Activated T-helper 17 cell treated with anti-CD3 and anti-CD28 coated beads, Interleukin-2, amount 50 U/mL, for 72 hours (primary cell): Measurements from ENCODE around the gene DZIP1L. TPM values are rescaled to one million over a fixed set of nuclear protein-coding genes. Genes with fewer than 3 reads are reported as not detected.
"Not testable (repeated sequence)": the region's sequence is repeated elsewhere in the genome, so short reads cannot be mapped to it uniquely, and the experiment has no call there.

ENCODE experiments used
- ATAC-seq: fragments of 150-1000 bp; cut with Tn5 transposase; replicated peaks from 2 replicates; pipeline ENCODE4 v1.10.0; 2021; ENCODE audit warnings: mild to moderate bottlenecking, moderate library complexity
- H3K27ac Mint-ChIP-seq: one replicate; pipeline ENCODE4 v1.8.0; 2022; ENCODE audit warnings: mixed read lengths
- H3K27me3 Mint-ChIP-seq: one replicate; pipeline ENCODE4 v1.8.0; 2022; ENCODE audit warnings: mixed read lengths
- H3K36me3 Mint-ChIP-seq: one replicate; pipeline ENCODE4 v1.8.0; 2022; ENCODE audit warnings: low read depth, mild to moderate bottlenecking, mixed read lengths
- H3K4me1 Mint-ChIP-seq: one replicate; pipeline ENCODE4 v1.8.0; 2022; ENCODE audit warnings: mixed read lengths
- H3K4me3 Mint-ChIP-seq: one replicate; pipeline ENCODE4 v1.8.0; 2022; ENCODE audit warnings: mild to moderate bottlenecking, mixed read lengths
- H3K9me3 Mint-ChIP-seq: one replicate; pipeline ENCODE4 v1.8.0; 2022; ENCODE audit warnings: mixed read lengths
- total RNA-seq, 2 donors: library from RNA; stranded (reverse); gene quantifications; one replicate each; pipeline ENCODE4 v1.2.3, GENCODE V29; 2022

The DZIP1L gene
- total RNA-seq, 2 donors from 2014 or later: not detected

DNA sequence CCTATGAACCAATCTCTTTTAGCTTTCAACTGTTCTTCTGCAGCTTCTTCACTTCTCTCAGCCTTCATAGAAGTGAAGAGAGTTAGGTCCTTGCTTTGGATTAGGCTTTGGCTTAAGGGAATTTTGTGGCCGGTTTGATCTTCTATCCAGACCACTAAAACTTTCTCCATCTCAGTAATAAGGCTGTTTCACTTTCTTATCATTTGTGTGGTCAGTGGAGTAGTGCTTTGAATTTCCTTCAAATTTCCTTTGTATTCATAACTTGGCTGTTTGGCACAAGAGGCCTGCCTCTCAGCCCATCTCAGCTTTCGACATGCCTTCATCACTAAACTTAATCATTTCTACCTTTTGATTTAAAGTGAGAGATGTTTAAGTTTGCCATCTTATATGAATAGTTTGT, 21.7 kb downstream of the DZIP1L start:
- ATAC-seq: no peak
- no peak overlapping the region for H3K27ac Mint-ChIP-seq
- H3K27me3 Mint-ChIP-seq: peaks cover 4% of the 10 kb centered on the region
- H3K36me3 Mint-ChIP-seq: no peaks in the 10 kb centered on the region
- no peak overlapping the region for H3K4me3 Mint-ChIP-seq
- H3K9me3 Mint-ChIP-seq: no peaks in the 10 kb centered on the region
- H3K4me1 Mint-ChIP-seq: no peaks in the 10 kb centered on the region

DNA sequence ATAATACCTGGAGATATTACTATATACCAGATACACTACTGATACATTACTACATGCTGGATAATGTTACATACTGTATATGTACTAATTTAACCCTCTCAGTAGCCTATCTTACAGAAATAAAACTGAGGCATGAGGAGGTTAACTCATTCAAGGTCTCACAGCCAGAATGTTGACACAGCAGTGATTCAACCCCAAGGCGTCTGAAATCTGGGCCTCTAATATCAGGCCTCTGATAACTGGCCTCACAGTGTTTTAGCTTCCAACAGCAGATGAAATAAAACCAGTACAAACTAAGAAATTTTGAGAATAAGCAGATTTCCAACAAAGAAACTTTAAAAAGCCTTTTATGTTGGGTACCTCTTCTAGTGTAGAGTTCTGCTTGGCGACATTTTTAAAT, 23.4 kb downstream of the DZIP1L start:
- Mint-ChIP-seq H3K4me3 (no peak overlapping the region), H3K4me1 (no peaks in the 10 kb centered on the region), H3K36me3 (no peaks in the 10 kb centered on the region), H3K9me3 (no peaks in the 10 kb centered on the region), H3K27me3 (peaks cover 9% of the 10 kb centered on the region), H3K27ac (no peak overlapping the region)
- ATAC-seq: no peak

DNA sequence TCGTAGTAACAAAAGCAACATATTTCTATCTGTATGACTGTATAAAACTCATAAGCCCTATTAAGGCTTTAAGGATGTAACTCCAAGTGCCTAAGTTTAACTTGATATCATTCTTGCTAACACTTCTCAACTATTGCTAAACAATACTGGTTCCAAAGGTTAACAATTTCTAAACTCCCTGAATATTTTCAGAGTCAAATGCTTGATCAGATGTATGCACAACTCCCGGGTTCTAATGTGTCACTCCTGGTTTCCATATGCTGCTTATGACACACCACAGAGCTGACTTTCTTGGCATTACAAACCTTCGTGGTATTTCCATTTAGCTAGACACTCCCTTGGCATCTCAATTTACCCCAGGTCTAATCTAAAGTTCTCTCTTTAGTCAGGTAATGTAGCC, 26.3 kb downstream of the DZIP1L start:
- Mint-ChIP-seq H3K4me1 (no peaks in the 10 kb centered on the region), H3K27ac (no peak overlapping the region), H3K27me3 (peaks cover 8% of the 10 kb centered on the region), H3K4me3 (no peak overlapping the region), H3K36me3 (no peaks in the 10 kb centered on the region), H3K9me3 (no peaks in the 10 kb centered on the region)
- ATAC-seq: no peak

DNA sequence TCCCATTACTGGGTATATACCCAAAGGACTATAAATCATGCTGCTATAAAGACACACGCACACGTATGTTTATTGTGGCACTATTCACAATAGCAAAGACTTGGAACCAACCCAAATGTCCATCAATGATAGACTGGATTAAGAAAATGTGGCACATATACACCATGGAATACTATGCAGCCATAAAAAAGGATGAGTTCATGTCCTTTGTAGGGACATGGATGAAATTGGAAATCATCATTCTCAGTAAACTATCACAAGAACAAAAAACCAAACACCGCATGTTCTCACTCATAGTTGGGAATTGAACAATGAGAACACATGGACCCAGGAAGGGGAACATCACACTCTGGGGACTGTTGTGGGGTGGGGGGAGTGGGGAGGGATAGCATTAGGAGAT, 29.7 kb downstream of the DZIP1L start:
- not testable (repeated sequence) for ATAC-seq, H3K4me3 Mint-ChIP-seq, H3K36me3 Mint-ChIP-seq, H3K27ac Mint-ChIP-seq, H3K4me1 Mint-ChIP-seq, H3K9me3 Mint-ChIP-seq
- peaks cover 20% of the 10 kb centered on the region for H3K27me3 Mint-ChIP-seq

DNA sequence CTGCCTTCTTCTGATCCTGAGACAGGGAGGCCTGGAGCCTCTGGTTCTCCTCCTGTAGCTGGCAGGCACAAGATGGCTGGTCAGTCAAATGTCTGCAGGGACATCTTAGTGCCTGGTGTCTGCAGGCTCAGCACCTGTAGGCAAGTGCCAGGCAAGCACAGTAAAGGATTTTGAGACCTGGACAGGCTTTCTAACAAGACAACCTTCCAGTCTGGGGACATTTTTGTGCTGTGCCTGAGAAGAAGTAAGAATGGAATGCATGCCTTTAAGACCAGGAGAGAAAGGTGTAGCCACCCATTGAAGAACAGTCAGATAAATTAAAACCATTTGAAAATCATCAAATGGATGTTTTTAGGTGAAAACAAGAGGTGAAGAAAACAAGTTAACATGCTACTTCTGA, 31.2 kb downstream of the DZIP1L start:
- Mint-ChIP-seq H3K4me3 (no peak overlapping the region), H3K36me3 (no peaks in the 10 kb centered on the region), H3K4me1 (no peaks in the 10 kb centered on the region), H3K9me3 (no peaks in the 10 kb centered on the region), H3K27ac (no peak overlapping the region), H3K27me3 (peaks cover 25% of the 10 kb centered on the region)
- no peak for ATAC-seq

DNA sequence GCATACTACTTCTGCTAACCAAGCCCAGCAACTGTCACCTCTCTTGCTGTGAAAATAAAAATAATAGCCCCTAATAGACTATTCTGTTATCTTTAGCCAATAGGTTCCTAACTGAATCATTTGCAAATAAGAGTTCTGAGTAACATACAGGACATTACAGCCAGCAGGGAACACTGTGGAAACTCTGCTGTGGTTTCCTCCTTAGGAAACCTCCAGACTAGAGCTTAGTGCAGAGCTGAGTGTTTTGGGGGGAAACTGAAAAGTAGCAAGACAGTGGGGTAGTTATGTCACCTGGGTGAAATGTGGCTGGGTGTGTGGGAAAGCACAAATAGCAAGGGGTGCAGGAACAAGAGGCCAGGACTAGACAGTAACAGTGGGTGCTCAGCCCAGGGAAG, 32.4 kb downstream of the DZIP1L start:
- Mint-ChIP-seq H3K9me3 (no peaks in the 10 kb centered on the region), H3K27ac (no peak overlapping the region)
- no peak for ATAC-seq

DNA sequence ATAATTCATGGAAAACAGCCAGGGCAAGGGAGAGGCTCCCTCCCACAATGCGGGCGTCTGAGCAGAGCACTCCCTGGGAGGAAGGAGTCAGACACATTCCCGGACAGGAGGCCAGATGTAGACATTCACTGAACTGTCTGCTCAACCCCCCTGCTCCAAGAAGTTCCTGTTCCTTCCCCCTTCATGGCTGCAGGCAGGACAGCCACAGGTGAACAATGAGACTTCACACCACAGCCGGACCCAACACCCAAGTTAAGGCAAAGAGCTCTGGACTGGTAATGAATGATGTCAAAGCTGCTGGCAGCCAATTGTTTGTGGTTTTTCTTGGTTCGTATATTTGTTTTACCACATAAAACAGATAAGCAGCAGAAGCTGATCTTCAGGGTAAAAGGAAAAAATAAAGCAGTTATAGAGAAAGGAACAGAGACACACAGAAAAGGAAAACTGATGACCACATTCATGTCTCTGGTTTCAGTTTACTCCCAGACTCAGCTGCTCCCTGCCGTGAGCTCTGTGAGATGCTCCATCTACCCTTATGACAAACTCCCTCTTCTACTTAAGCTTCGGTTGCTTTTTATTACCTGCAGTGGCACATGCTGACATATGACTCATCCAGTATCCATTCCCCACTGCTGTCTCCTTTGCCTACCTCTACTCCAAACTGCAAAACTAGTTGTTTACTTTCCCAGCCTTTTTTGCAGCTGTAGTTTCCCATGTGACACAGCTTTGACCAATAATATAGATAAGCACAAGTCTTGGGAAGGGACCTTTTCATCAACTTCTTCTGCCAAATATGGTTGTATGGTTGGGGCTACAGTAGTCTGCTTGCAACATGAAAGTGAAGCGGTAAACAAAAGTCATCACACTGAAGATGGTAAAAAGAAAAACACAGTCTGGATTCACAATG, 33.1 kb downstream of the DZIP1L start:
- no peak overlapping the region for H3K27ac Mint-ChIP-seq
- ATAC-seq: peak; percentile 60
- no peaks in the 10 kb centered on the region for H3K36me3 Mint-ChIP-seq
- H3K27me3 Mint-ChIP-seq: peaks cover 19% of the 10 kb centered on the region
- H3K4me1 Mint-ChIP-seq: no peaks in the 10 kb centered on the region
- no peaks in the 10 kb centered on the region for H3K9me3 Mint-ChIP-seq
- H3K4me3 Mint-ChIP-seq: no peak overlapping the region

More for the DNA sequence above, 32.4 kb downstream of the DZIP1L start:
- H3K36me3 Mint-ChIP-seq: no peaks in the 10 kb centered on the region
- peaks cover 19% of the 10 kb centered on the region for H3K27me3 Mint-ChIP-seq
- no peaks in the 10 kb centered on the region for H3K4me1 Mint-ChIP-seq
- H3K4me3 Mint-ChIP-seq: no peak overlapping the region

DNA sequence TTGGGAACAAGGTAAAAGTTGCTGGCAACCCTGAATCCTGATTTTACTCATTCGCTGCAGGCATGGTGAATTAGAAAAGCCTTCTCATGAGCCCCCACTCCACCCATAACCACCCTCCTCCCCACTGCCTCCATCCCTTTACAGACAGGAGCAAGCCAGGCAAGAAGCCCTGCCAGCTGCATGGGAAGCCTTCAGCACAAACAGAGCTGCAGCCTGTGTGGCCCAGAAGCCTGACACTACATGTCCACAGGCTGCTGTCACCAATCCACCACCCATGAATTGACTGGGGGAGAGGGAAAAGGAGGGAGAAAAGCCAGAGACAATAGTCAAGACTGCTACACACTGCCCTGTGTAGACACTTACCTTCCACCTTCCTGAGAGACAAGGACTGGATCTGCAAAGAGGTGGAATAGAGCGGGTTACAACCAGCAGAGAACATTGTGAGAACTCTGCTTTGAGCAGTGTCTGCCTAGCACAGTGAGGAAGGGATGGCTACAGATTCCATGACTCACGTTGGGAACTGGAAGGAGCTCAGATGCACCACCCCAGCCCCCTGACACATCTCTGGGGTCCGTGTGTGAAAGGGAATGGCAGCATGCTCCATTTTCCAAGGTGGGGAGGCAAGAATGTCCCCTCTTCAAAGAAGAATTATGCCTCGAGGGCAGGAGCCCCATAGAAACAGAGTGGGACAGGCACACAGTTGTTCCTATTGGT, 33.9 kb downstream of the DZIP1L start:
- no peak for ATAC-seq
- Mint-ChIP-seq H3K27me3 (peaks cover 19% of the 10 kb centered on the region), H3K9me3 (no peaks in the 10 kb centered on the region), H3K27ac (no peak overlapping the region), H3K4me1 (no peaks in the 10 kb centered on the region), H3K4me3 (no peak overlapping the region), H3K36me3 (no peaks in the 10 kb centered on the region)

DNA sequence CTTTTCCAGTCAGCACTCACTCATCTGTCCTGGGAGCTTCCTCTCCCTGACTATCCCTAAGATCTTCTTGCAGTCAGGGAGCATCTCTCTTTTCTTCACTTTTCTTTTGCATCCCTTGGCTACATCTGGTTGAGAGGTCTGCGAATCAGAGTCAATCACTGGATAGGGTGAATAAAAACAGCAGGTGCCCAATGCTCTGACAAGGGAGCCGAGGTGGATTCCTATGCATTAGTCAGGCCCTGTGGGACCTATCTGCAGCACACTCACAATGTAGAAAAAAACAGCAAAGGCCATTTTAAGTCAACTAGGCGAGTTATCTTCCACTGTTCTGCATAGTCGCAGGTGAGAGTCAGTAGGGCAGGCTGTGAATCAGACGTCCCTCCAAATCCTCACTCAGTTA, 35.5 kb downstream of the DZIP1L start:
- no peaks in the 10 kb centered on the region for H3K36me3 Mint-ChIP-seq
- ATAC-seq: no peak
- H3K27ac Mint-ChIP-seq: no peak overlapping the region
- H3K9me3 Mint-ChIP-seq: no peaks in the 10 kb centered on the region
- peaks cover 19% of the 10 kb centered on the region for H3K27me3 Mint-ChIP-seq
- H3K4me1 Mint-ChIP-seq: no peaks in the 10 kb centered on the region
- H3K4me3 Mint-ChIP-seq: no peak overlapping the region

DNA sequence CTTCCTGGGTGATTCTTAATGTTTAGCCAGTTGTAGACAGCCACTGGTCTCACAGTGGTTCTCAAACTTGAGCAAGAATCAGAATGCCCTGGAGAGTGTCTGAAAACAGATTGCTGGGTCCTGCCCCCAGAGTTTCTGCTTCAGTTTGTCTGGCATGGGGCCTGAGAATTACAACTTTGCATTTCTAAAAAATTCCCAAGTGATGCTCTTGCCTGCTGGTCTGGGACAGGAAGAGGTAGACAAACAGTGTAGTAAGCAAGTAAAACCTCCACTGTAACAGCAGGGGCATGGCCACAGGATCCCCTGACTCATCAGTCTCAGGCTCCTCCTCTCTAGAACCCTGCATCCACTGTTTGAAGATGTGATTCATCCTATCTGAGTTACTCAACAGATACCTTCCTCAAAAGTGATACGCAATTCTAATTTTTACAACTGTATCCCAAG, 36.5 kb downstream of the DZIP1L start:
- no peaks in the 10 kb centered on the region for H3K9me3 Mint-ChIP-seq
- H3K27ac Mint-ChIP-seq: no peak overlapping the region
- H3K4me1 Mint-ChIP-seq: no peaks in the 10 kb centered on the region
- peak; percentile 76 for ATAC-seq
- no peaks in the 10 kb centered on the region for H3K36me3 Mint-ChIP-seq
- peaks cover 16% of the 10 kb centered on the region for H3K27me3 Mint-ChIP-seq
- H3K4me3 Mint-ChIP-seq: no peak overlapping the region

DNA sequence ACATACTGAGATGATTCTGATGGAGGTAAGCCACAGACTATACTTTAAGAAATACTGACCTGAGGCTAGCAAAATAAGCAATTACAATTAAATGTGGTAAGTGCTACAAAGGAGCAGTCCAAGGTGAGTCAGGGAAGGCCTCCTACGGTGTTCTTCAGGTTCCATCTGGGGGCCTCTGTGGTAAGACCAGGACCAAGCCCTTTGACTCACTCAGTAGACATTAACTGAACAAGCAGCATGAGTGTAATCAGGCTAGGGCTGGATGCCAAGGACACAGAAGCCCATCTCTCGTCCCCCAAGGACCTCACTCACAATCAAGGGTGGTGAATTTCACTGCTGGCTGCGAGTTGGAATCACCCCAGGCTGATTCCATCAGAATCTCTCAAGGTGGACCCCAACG, 37.3 kb downstream of the DZIP1L start:
- H3K27me3 Mint-ChIP-seq: peaks cover 17% of the 10 kb centered on the region
- H3K27ac Mint-ChIP-seq: no peak overlapping the region
- H3K4me3 Mint-ChIP-seq: no peak overlapping the region
- no peak for ATAC-seq
- H3K36me3 Mint-ChIP-seq: no peaks in the 10 kb centered on the region
- H3K4me1 Mint-ChIP-seq: no peaks in the 10 kb centered on the region
- no peaks in the 10 kb centered on the region for H3K9me3 Mint-ChIP-seq

DNA sequence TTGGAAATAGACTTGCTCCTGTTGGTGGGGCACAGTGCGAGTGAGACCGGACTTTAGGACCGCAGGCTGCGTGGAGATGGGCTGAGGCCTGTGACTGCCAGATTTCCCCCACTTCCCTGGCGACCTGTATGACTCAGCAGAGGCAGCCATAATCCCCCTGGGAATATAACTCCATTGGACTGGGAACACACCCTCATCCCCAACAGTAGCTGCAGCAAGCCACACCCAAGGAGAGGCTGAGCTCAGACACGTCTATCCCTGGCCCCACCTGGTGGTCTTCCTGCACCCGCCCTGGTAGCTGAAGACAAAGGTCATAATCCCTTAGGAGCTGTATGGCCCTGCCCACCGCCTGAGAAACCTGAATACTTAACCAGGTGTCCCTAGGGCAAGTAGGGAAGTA, 42.6 kb downstream of the DZIP1L start:
- Mint-ChIP-seq H3K27me3 (peaks cover 22% of the 10 kb centered on the region), H3K27ac (no peak overlapping the region), H3K4me1 (no peaks in the 10 kb centered on the region), H3K36me3 (no peaks in the 10 kb centered on the region), H3K4me3 (no peak overlapping the region), H3K9me3 (no peaks in the 10 kb centered on the region)
- ATAC-seq: no peak

DNA sequence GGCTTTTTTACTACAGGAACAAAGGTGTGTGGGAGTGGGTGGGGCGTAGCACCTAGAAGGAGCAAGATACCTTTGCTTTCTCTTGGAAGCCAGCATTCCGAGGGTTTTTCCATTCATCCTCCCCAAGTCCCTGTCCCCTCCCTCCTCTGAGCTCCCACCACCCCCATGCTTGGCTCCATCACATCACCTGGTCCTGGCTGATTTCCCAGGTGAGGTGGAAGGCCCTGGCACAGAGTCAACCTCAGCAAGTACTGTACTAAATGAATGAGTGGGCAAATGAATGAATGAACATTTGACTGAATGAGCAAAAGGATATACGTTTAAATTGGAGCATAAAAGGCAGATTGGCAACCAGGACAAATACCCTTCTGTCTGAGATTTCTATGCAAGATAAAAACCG, 45.4 kb downstream of the DZIP1L start:
- Mint-ChIP-seq H3K4me1 (peaks cover 7% of the 10 kb centered on the region), H3K4me3 (no peak overlapping the region), H3K9me3 (no peaks in the 10 kb centered on the region), H3K27ac (no peak overlapping the region), H3K36me3 (no peaks in the 10 kb centered on the region), H3K27me3 (peaks cover 22% of the 10 kb centered on the region)
- no peak for ATAC-seq

DNA sequence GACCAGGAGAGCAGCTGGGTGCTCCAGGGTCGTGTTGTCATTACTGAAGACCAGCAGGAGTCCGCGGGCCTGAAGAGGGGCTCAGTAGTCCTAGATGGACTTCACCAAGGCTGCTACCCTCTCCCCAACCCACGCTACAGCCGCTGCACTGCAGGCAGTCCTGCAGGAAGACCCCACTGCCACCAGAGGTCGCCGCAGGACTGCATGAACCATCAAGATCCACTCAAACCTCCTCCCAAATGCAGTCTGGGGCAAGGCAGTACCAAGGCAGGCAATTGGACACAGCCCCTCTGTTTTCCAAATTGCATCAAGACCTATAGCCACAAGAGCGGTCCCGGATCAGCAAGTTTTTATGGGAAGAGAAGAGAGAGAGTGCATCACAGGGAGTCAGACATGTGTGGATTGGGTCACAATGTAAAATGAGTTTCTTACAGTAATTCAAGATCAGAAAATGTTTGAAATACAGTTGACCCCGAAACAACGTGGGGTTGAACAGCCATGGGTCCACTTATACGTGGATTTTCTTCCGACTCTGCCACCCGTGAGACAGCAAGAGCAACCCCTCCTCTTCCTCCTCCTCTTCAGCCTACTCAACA, 46.7 kb downstream of the DZIP1L start:
- Mint-ChIP-seq H3K36me3 (no peaks in the 10 kb centered on the region), H3K27me3 (peaks cover 26% of the 10 kb centered on the region), H3K9me3 (no peaks in the 10 kb centered on the region), H3K4me1 (peaks cover 7% of the 10 kb centered on the region), H3K27ac (no peak overlapping the region), H3K4me3 (no peak overlapping the region)
- ATAC-seq: peak; percentile 54

DNA sequence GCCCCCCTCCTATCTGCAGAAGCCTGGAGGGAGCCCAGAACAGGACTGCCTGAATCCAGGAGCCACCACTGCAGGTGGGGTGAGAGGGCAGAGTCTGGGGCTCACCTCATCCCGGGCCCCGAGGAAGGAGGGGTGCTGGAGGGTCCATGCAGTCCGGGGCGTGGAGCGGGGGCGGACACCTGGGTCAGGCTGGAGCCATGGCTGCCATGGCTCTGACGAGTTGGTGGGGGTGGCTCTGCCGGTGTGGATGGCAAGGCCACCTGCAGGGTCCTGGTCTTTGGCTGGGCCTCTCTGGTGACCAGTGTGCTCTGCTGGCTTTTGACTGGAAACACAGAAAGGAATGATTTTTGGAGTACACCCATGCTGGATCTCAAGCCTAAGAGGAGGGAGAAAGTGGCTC, 47.4 kb downstream of the DZIP1L start:
- no peak for ATAC-seq
- no peaks in the 10 kb centered on the region for H3K9me3 Mint-ChIP-seq
- H3K4me1 Mint-ChIP-seq: peaks cover 7% of the 10 kb centered on the region
- no peak overlapping the region for H3K4me3 Mint-ChIP-seq
- no peaks in the 10 kb centered on the region for H3K36me3 Mint-ChIP-seq
- H3K27ac Mint-ChIP-seq: no peak overlapping the region
- H3K27me3 Mint-ChIP-seq: peaks cover 22% of the 10 kb centered on the region
